ENCODE data around the gene GRIN2C. TPM values are rescaled to one million over a fixed set of nuclear protein-coding genes. Genes with fewer than 3 reads are reported as not detected.

Gene GRIN2C
- total RNA-seq, 2 donors from 2014 or later, result 25.2 to 38.8 TPM

- DNase-seq, result no peak
- intact Hi-C loops (cut with DNase I), result loop anchor here (10.0 kb wide), 1 partner anchor 159 kb away; no protein-coding TSS in a partner anchor
- no peak for ATAC-seq
These were observed 64.2 kb downstream of the GRIN2C start for GRCh38 chr17:74795327-74796020.

- DNase-seq (no peak), ATAC-seq (no peak)
- intact Hi-C loops (cut with DNase I), result loop anchor here (5.0 to 10.0 kb wide), 2 partner anchors 75 to 162 kb away; no protein-coding TSS in a partner anchor
These were observed 67.0 kb downstream of the GRIN2C start for GRCh38 chr17:74792586-74793105.

Other genes with a start within 250 kb of the GRIN2C start
- 1 to 10 TPM in 1 of 2 donors, under 1 TPM in 1; 0.65 to 1.4 TPM for gene CD300E, start 236.1 kb downstream of the GRIN2C start, total RNA-seq
- gene CD300LF, start 147.0 kb downstream of the GRIN2C start, total RNA-seq, result under 1 TPM; 0.41 to 0.44 TPM
- 1 to 10 TPM in 1 of 2 donors, under 1 TPM in 1; 0.58 to 3.2 TPM for gene RAB37, start 122.6 kb downstream of the GRIN2C start, total RNA-seq
- 10 to 100 TPM; 15.1 to 18.5 TPM for gene NHERF1, start 111.3 kb downstream of the GRIN2C start, total RNA-seq
- gene NAT9, start 83.5 kb downstream of the GRIN2C start, total RNA-seq, result 10 to 100 TPM; 23.7 to 34.7 TPM
- gene FDXR, start 13.1 kb upstream of the GRIN2C start, total RNA-seq, result 1 to 10 TPM; 6.6 to 8.1 TPM
- not detected for gene FADS6, start 33.7 kb upstream of the GRIN2C start, total RNA-seq
- under 1 TPM; 0.21 to 0.47 TPM for gene USH1G, start 63.4 kb upstream of the GRIN2C start, total RNA-seq
- not detected for gene OTOP2, start 64.4 kb upstream of the GRIN2C start, total RNA-seq
- gene OTOP3, start 76.0 kb upstream of the GRIN2C start, total RNA-seq, result not detected
- 1 to 10 TPM; 7.4 to 8.2 TPM for gene HID1, start 112.9 kb upstream of the GRIN2C start, total RNA-seq
- gene CDR2L, start 127.7 kb upstream of the GRIN2C start, total RNA-seq, result 10 to 100 TPM; 13.8 to 15.2 TPM
- gene MRPL58, start 152.8 kb upstream of the GRIN2C start, total RNA-seq, result 10 to 100 TPM; 38.1 to 46.7 TPM
- gene ATP5PD, start 187.1 kb upstream of the GRIN2C start, total RNA-seq, result 100 to 1,000 TPM; 676 to 729 TPM
- gene KCTD2, start 187.3 kb upstream of the GRIN2C start, total RNA-seq, result 10 to 100 TPM; 21.4 to 26.2 TPM
- 10 to 100 TPM in 1 of 2 donors, 1 to 10 TPM in 1; 7.2 to 14.3 TPM for gene SLC16A5, start 228.1 kb upstream of the GRIN2C start, total RNA-seq